Fibroblast of lung (primary cell): ENCODE data around the gene TDP1. TPM values are rescaled to one million over a fixed set of nuclear protein-coding genes. Genes with fewer than 3 reads are reported as not detected.

Source experiments
- DNase-seq, 2 donors: peaks; one replicate each; pipeline versions ENCODE4 v3.0.0 to v3.0.0-alpha.2; 2010; ENCODE audit warnings: low read depth in 2 of 2
- H2AFZ ChIP-seq: 2 replicates; pipeline ENCODE4 v1.5.1; 2012; ENCODE audit warnings: low read length, control low read depth, inconsistent platforms
- H3K27ac ChIP-seq: 2 replicates; pipeline ENCODE4 v1.5.1; 2011; ENCODE audit warnings: low read length, control low read depth; ENCODE audit not compliant: insufficient read depth
- H3K27me3 ChIP-seq: 2 replicates; pipeline ENCODE4 v1.5.1; 2011; ENCODE audit warnings: mild to moderate bottlenecking, low read length; ENCODE audit not compliant: control insufficient read depth, insufficient read depth
- H3K36me3 ChIP-seq: 2 replicates; pipeline ENCODE4 v1.5.1; 2011; ENCODE audit warnings: low read length; ENCODE audit not compliant: control insufficient read depth, insufficient read depth
- H3K4me1 ChIP-seq: 2 replicates; pipeline ENCODE4 v1.5.1; 2011; ENCODE audit warnings: low read length; ENCODE audit not compliant: control insufficient read depth, insufficient read depth; ENCODE audit errors: extremely low read depth
- H3K4me2 ChIP-seq: 2 replicates; pipeline ENCODE4 v1.5.1; 2011; ENCODE audit warnings: low read length, control low read depth; ENCODE audit not compliant: insufficient read depth; ENCODE audit errors: extremely low read depth
- H3K4me3 ChIP-seq, 4 experiments: fragments of 200-600 bp in 1 of 4; sonication (generic) in 1 of 4; replicated peaks in 1 of 4; 2 replicates each; pipeline ENCODE4 v1.5.1; 2011 to 2016; ENCODE audit warnings: low read length in 4 of 4, low read depth in 3 of 4, mild to moderate bottlenecking in 3 of 4, control low read depth in 2 of 4, inconsistent platforms in 1 of 4, mixed read lengths in 1 of 4; ENCODE audit not compliant: insufficient read depth in 1 of 4; ENCODE audit errors: control extremely low read depth in 1 of 4
- H3K79me2 ChIP-seq: 2 replicates; pipeline ENCODE4 v1.5.1; 2012; ENCODE audit warnings: mild to moderate bottlenecking, low read length, inconsistent platforms; ENCODE audit not compliant: control insufficient read depth, insufficient read depth
- H3K9ac ChIP-seq: 2 replicates; pipeline ENCODE4 v1.5.1; 2011; ENCODE audit warnings: mild to moderate bottlenecking, low read length, control low read depth; ENCODE audit not compliant: insufficient read depth
- H3K9me3 ChIP-seq: 2 replicates; pipeline ENCODE4 v1.5.1; 2012; ENCODE audit warnings: low read depth, low read length; ENCODE audit not compliant: control insufficient read depth, insufficient read depth
- H4K20me1 ChIP-seq: 2 replicates; pipeline ENCODE4 v1.5.1; 2011; ENCODE audit warnings: low read length; ENCODE audit not compliant: control insufficient read depth, insufficient read depth; ENCODE audit errors: extremely low read depth
- CTCF ChIP-seq, 2 donors: IDR thresholded peaks in 1 of 2; conservative IDR thresholded peaks in 1 of 2; 1 replicate in 1 of 2; 2 replicates in 1 of 2; pipeline ENCODE4 v1.5.1; 2011 to 2012; ENCODE audit warnings: low read length in 2 of 2, control low read depth in 1 of 2, inconsistent platforms in 1 of 2, low read depth in 1 of 2, mild to moderate bottlenecking in 1 of 2
- EZH2 ChIP-seq: IDR thresholded peaks from 2 replicates; pipeline ENCODE4 v1.5.1; 2012; ENCODE audit warnings: low read length, control low read depth, mild to moderate bottlenecking; ENCODE audit errors: missing control alignments
- polyA plus RNA-seq, 2 donors: library from polyadenylated mRNA; depleted of rRNA in 1 of 2; stranded (reverse) in 1 of 2; unstranded in 1 of 2; fragments of >200 nt; gene quantifications; 2 replicates each; pipeline ENCODE4 v1.2.1, GENCODE V29; 2011 to 2012; ENCODE audit warnings: missing spikeins in 1 of 2
- total RNA-seq: library from RNA; depleted of rRNA; stranded (reverse); fragments of >200 nt; gene quantifications from 2 replicates; pipeline ENCODE4 v1.2.1, GENCODE V29; 2014

TDP1 gene
- total and polyA plus RNA-seq, 2 donors (not counting 1 experiment from before 2014, with no cell fraction given): 11.7 to 13.7 TPM

- Histone ChIP-seq H2AFZ (no peak overlapping the region), H3K4me1 (no peaks in the 10 kb centered on the region), H3K9me3 (no peaks in the 10 kb centered on the region), H3K4me2 (no peak overlapping the region), H3K9ac (no peak overlapping the region), H3K36me3 (no peaks in the 10 kb centered on the region), H3K27ac (no peak overlapping the region), H3K79me2 (peaks cover 20% of the 10 kb centered on the region), H3K4me3 (no peak overlapping the region), H3K27me3 (no peaks in the 10 kb centered on the region), H4K20me1 (no peaks in the 10 kb centered on the region)
- no peak for DNase-seq
- no peak for TF ChIP-seq CTCF (conservative IDR thresholded peaks at IDR 0.05 in 1 of 2, IDR thresholded peaks at IDR 0.05 in 1 of 2; ENCODE audit: low read depth in 1 of 2, low read length in 2 of 2)
Observed at GRCh38 chr14:89960914-89961313, 5.2 kb downstream of the TDP1 start.

GRCh38 chr14:89963288-89963978 is 7.7 kb downstream of the TDP1 start:
- no peak for DNase-seq
- H3K79me2 ChIP-seq: peaks cover 3% of the 10 kb centered on the region
- no peaks in the 10 kb centered on the region for H3K9me3 ChIP-seq
- TF ChIP-seq CTCF (conservative IDR thresholded peaks at IDR 0.05 in 1 of 2, IDR thresholded peaks at IDR 0.05 in 1 of 2; ENCODE audit: low read depth in 1 of 2, low read length in 2 of 2) (no peak), EZH2 (no peak)
- no peak overlapping the region for H3K4me3 ChIP-seq
- no peak overlapping the region for H2AFZ ChIP-seq
- H3K4me2 ChIP-seq: no peak overlapping the region
- H3K9ac ChIP-seq: no peak overlapping the region
- peaks cover 5% of the 10 kb centered on the region for H3K36me3 ChIP-seq
- H3K27me3 ChIP-seq: no peaks in the 10 kb centered on the region
- H3K4me1 ChIP-seq: no peaks in the 10 kb centered on the region
- no peaks in the 10 kb centered on the region for H4K20me1 ChIP-seq
- no peak overlapping the region for H3K27ac ChIP-seq

GRCh38 chr14:89965839-89966238 is 10.1 kb downstream of the TDP1 start:
- Histone ChIP-seq H3K36me3 (peaks cover 9% of the 10 kb centered on the region), H3K27me3 (no peaks in the 10 kb centered on the region), H3K9me3 (no peaks in the 10 kb centered on the region), H3K79me2 (peaks cover under 1% of the 10 kb centered on the region), H3K4me2 (no peak overlapping the region), H4K20me1 (no peaks in the 10 kb centered on the region), H3K4me3 (no peak overlapping the region), H2AFZ (no peak overlapping the region), H3K9ac (no peak overlapping the region), H3K4me1 (no peaks in the 10 kb centered on the region), H3K27ac (no peak overlapping the region)
- TF ChIP-seq EZH2 (no peak), CTCF (conservative IDR thresholded peaks at IDR 0.05 in 1 of 2, IDR thresholded peaks at IDR 0.05 in 1 of 2; ENCODE audit: low read depth in 1 of 2, low read length in 2 of 2) (no peak)
- no peak for DNase-seq
